HG02798 (cell line): ENCODE data around the gene POLN.

Source experiments
- ATAC-seq: cut with Tn5 transposase; IDR thresholded peaks from one replicate; pipeline ENCODE4 v1.9.1; 2021; ENCODE audit warnings: mild to moderate bottlenecking; ENCODE audit not compliant: unreplicated experiment, poor library complexity

POLN gene

GRCh38 chr4:2075171-2075986 lies 166.5 kb downstream of the POLN start:
- ATAC-seq: no peak

- no peak for ATAC-seq
These were observed 167.3 kb downstream of the POLN start for GRCh38 chr4:2074588-2074987.

DNA sequence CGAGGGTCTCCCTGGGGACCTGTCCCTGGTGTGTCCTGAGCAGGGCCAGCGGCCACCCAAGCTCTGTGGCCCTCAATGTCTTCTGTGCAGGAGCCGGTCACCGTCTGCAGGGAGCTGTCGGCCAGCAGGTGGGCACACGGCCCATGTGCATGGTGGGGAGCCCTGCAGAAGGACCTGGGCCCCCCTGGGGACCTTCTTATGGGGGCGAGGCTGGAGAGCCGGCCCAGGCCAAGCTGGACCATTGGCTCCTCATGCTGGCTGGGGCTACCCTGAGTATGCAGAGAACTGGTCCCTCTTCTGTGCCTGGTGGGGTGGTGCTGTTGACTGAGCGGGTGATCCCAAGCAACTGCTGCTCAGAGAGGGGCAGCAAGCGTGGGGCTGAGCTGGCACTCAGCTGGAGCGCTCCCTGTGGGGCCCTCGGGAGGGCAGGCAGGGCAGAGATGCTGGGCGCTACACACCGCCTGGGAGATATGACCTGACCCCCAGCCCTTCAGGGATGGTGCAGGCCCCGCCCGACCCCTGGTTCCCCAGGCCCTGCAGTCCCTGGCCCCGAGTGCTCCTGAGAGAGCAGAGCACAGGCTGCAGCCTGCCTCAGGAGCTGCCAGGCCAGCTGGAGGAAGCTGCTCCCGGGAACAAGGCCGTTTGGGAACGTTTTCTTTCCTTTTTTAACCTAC lies 168.0 kb downstream of the POLN start:
- ATAC-seq: no peak

- ATAC-seq: no peak
These were observed 168.7 kb downstream of the POLN start for GRCh38 chr4:2072971-2073807.

GRCh38 chr4:2071912-2072867 lies 169.7 kb downstream of the POLN start:
- ATAC-seq: no peak

DNA sequence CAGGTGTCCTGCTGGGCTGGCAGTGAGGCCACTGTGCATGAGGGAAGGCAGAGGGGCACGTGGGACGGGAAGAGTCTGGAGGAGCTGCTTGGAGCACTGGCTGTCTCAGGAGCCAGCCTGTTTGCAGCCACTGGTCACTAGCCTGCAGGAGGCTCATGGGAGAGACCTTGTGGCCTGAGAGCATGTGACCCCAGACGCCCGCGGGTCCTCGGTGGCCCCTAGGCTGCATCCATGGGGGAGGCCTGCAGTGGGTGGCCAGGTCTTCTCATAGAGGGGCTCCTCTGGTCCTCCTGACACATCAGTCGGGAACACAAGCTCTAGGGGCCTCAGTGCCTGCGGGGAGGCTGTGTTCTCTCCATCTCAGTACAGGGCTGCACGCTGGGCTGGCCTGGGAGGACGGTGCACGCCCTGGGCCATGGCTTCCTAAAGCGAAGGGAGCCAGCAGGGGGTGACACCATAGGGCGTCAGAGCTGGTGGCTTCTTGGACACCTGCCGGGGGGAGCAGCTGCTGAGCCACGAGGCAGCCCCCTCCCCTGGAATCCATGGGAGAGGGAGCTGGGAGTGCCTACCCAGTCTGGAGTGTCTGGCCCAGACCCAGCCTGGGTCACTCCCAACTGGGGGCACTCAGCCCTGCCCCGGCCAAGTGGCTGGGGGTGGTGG lies 170.5 kb downstream of the POLN start:
- ATAC-seq: no peak

- ATAC-seq: no peak
These were observed 171.3 kb downstream of the POLN start for GRCh38 chr4:2070421-2071251.

GRCh38 chr4:2069986-2070385 lies 171.9 kb downstream of the POLN start:
- ATAC-seq: no peak

DNA sequence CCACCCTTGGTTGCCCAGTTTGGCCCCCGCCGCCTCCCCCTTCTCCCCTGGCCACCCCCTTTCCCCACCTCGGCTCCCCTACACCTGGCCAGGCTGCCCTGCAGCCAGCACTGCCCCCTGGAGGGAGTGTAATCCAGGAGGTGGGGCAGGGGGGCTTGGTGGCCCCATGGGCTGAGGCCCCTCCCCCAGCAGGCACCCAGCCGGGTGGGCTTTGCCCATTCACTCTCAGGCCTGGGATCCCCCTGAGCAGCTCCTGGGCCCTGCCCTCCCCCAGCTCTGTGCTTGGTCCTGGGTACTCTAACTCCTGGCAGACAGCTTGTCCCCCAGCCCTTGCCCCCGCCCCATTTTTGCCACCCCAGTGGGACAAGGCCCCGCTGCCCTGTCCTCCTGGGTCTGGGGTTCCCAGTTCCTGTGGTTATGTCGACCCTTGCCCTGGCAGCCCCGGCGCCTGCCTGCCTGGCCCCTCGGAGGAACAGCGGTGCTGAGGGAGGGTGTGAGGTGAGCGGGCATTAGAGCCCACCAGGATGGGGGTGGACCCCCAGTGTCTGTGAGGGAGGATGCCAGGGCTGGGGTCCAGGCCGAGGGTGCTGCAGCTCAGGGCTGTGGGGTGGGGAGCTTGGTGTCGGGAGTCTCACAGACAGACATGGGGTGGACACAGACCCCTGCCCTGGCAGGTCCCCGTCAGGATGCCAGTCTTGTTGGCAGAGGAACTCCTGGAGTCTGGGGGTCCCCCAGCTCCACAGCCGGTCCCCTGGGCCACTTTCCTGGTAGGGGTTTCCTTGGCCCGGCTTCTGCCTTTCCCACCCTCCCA lies 172.6 kb downstream of the POLN start:
- no peak for ATAC-seq

DNA sequence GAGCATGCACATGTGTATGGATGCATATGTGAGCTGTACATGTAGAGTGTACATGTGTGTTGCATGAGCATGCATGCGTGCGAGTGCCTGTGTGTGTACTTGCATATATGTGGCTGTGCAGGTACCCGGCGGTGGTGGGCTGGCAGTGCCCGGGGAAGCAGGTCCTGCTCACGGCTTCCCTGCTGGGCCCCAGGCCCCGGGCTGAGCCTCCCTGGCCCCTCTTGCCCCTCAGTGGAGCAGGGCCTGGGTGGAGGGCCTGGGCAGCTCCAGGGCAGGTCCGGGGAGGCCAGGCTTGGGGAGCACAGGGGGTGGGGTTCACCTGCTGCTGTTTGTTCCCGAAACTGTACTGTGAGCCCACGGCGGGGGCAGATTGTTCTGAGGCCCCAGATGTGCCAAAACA lies 173.4 kb downstream of the POLN start:
- no peak for ATAC-seq

GRCh38 chr4:2068198-2068470 lies 173.8 kb downstream of the POLN start:
- ATAC-seq: no peak

DNA sequence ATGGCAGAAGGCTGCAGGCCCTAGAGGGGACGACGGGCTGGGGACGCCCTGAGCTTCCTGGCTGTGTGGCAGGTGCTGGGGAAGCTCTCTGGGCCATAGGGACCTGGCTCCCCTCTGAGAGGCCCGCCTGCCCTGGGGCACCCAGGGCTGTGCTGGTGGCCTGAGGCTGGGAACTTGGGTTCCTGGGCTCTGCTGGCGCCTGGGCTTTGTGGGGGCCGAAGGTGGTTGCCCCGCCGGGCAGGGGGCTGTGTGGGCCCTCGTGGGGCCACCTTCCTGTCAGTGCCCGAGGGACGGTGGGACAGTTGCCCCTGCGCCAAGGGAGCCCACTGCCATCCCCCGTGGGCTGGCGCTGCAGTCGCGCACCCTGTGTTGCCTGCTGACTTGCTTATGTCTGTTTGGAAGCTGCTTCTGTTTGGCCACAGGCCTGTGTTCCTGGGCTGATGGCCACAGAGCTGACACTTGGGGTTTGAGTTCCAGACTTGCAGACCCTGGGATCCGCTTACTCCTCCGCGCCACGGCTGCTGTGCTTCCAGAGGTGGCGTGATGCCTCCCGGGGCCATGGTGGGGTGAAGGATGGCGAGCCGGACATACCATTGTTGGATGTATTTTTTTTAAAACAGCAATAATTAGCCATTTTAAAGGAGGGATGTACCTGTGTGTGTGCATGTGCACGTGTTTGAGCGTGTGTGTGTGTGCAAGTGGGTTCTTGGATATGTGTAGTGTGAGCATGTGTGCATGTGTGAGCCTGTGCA lies 174.3 kb downstream of the POLN start:
- ATAC-seq: no peak

DNA sequence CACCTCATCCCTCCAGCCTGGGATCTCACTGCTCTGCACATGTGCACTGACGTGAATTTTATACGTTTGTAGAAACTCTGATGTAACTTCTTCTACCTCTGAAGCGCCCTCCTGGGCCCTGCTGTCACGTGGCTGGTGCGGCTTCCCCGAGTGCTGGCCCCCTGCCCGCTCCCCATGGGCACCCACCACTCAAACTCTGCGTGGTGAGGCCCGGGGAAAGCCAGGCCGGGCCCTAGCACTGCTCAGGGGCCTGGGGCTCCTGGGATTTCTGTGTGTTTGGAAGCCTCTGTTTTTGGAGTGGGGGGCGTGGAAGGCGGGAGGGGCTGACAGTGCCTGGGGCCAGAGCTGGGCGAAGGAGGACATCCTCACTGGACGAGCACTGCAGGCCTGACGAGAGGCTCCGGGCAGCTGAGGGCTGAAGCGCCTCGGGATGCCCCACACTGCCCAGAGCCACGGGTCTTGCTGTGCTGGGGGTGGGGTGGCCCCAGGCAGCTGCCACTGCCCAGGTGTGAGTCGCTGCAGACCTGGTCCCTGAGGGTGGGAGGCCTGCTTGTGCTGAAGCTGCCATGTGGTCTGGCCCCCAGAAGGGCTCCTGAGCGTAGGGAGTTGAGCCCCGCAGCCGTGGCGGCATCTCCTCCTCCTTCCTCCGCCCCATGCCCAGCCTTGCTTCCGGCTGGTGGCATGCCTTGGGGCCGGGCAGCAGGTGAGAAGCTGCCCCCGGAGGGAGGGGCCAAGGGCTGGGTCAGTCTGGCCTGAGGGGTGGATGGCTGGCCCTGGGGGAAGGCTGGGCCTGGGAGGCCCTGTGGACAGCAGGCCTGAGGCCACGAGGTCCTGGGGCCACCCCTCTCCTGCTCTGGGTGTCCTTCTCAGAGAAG lies 175.1 kb downstream of the POLN start:
- ATAC-seq: no peak

DNA sequence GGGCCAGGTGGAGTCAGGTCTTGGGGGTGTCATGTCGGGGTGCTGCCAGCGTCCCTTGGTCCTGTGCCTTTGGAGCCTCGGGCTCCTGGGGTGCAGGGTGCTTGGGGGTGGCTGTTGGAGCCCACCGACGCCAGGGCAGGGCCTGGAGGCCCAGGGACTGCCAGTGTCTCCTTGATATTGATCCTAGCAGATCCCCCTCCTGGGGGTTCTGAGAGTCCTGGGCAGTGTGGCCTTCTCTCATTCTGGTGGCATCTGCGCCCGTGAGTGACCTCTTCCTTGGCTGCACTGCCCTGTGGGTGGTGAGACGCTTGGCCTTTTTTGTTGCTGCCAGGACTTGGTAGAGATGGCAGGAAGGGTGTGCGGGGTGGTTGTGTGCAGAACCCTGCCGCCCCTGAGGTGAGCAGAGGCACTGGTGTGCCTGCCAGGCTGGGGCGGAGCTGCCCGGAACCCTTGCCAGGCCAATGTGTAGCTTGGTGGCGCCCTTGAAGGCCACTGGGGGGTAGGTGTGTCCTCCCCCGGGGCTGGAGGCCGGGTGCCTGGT lies 175.8 kb downstream of the POLN start:
- ATAC-seq: no peak

DNA sequence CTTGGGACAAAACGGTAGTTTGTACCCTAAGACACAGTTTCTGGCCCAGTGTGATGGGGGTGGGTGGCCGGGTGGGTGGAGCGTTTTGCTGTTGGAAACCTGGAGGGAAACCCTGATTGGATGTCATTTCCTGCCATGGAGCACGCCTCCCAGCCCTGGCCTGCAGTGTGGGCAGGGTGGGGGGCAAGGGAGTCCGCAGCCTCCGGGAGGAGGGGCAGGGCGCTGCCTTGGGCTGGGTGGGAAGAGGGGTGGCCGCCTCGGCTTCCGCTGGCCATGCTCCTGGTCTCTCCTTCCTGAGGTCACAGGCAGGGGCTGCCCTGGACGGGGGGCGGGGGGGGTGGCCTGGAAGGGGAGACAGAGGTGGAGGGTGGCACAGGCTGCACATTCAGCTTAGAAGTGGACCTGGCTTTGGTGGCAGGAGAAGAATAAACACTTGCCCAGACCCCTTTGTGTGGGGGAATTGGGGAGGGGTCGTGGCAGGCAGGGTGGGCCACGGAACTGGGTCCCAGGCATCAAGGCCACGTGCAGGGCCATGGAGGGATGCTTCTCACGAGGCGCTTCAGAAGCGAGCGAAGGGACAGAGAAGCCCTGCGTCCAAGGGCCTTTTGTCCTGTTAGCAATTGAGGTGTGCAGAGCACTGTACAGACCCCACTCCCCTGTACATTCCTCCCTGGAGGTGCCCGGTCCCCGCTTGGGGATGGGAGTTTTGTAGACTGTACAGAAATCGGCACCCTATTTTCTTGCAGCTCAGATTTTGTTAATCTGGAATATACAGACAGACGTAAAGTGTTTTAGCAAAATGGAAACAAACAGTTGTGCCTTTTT lies 176.6 kb downstream of the POLN start:
- no peak for ATAC-seq
